GM12865 (cell line): ENCODE data around the gene SAFB2.

Source experiments
- DNase-seq: peaks from one replicate; pipeline ENCODE4 v3.0.0; 2010; ENCODE audit warnings: low read depth
- H3K4me3 ChIP-seq: 2 replicates; pipeline ENCODE4 v1.5.1; 2011; ENCODE audit warnings: mild to moderate bottlenecking, low read depth, low read length, control low read depth
- TF ChIP-seq, protein P1 (sequence below): IDR thresholded peaks from 2 replicates; pipeline ENCODE4 v1.5.1; 2011; ENCODE audit warnings: low read length, control low read depth, low read depth, inconsistent platforms; ENCODE audit not compliant: insufficient read depth; ENCODE audit errors: missing control alignments

Gene SAFB2

DNA sequence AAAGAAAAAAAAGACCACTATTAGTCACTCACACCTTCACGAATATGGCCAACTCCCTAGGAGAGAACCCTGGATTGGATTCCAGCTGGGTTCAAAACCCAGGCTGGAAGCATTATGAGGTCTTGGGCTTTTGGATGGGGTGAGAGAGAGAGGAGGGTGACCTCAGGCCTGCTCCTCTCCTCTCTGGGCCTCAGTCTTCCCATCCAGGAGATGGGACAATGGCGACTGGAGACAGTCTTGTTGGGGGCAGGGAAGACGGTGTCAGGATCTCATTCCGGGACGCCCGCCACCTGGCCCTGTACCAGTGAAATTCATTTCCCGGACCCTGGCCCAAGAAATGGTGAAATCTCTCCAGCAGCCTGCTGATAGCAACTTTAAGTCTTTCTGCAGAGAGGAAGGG is 81.1 kb downstream of the SAFB2 start:
- TF ChIP-seq, protein P1, sequence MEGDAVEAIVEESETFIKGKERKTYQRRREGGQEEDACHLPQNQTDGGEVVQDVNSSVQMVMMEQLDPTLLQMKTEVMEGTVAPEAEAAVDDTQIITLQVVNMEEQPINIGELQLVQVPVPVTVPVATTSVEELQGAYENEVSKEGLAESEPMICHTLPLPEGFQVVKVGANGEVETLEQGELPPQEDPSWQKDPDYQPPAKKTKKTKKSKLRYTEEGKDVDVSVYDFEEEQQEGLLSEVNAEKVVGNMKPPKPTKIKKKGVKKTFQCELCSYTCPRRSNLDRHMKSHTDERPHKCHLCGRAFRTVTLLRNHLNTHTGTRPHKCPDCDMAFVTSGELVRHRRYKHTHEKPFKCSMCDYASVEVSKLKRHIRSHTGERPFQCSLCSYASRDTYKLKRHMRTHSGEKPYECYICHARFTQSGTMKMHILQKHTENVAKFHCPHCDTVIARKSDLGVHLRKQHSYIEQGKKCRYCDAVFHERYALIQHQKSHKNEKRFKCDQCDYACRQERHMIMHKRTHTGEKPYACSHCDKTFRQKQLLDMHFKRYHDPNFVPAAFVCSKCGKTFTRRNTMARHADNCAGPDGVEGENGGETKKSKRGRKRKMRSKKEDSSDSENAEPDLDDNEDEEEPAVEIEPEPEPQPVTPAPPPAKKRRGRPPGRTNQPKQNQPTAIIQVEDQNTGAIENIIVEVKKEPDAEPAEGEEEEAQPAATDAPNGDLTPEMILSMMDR = no peak

DNA sequence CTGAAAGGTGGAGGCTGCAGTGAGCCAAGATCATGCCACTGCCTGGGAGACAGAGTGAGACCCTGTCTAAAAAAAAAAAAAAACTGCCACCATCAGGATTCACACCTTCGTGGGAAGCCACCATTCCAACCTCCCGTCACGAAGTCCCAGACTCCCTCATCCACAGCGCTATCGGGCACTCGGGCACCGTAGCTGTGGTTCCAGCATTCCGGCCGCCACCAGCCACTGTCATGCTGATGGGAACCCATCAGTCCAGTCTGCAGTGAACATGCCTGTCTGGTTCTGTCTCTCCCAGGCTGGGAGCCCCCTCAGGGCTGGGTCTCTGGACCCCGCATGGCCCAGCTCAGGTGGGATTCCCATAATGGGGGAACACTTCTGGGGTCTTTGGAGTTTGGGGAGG is 82.4 kb downstream of the SAFB2 start:
- no peak for DNase-seq
- TF ChIP-seq, protein P1 = no peak
- no peak overlapping the region for H3K4me3 ChIP-seq

More for the DNA sequence above, 81.1 kb downstream of the SAFB2 start:
- no peak overlapping the region for H3K4me3 ChIP-seq
- no peak for DNase-seq

DNA sequence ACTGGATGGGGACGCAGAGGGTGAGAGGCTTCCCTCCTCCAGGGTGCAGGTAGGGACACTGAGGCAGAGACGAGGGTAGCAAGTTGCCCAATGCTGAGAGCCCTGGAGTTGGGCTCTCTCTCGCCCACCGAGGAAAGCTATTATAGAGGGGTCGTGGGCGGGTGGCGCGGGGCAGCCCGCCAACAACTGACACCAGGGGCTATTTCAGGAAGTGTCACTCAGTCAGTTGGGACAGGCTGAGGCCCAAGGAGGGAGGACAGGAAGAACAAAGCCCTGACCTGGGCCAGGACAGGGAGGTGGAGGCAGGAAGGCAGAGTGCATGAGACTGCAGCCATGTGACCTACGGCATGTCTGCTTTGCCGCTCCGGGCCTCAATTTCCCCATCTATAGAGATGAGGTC is 84.7 kb downstream of the SAFB2 start:
- TF ChIP-seq, protein P1 = no peak
- no peak for DNase-seq
- no peak overlapping the region for H3K4me3 ChIP-seq
